Lower leg skin (tissue), 3 donors: ENCODE measurements around the gene FICD.

Source experiments
- CTCF ChIP-seq, 3 donors: fragments of 450-650 bp; IDR thresholded peaks; one replicate each; pipeline ENCODE4 v1.5.1; 2016; ENCODE audit warnings: antibody characterized with exemption in 3 of 3, mild to moderate bottlenecking in 3 of 3, moderate library complexity in 2 of 3
- POLR2A ChIP-seq, 2 donors: fragments of 450-650 bp; IDR thresholded peaks; one replicate each; pipeline ENCODE4 v1.6.1; 2016 to 2017; ENCODE audit warnings: antibody characterized with exemption in 2 of 2, mild to moderate bottlenecking in 1 of 2, moderate library complexity in 1 of 2

- TF ChIP-seq CTCF (IDR thresholded peaks at IDR 0.05), result no peak
- TF ChIP-seq POLR2A (IDR thresholded peaks at IDR 0.05), result no peak
Observed at GRCh38 chr12:108507971-108508642, 7.0 kb upstream of the FICD start.
